PFSK-1 (cell line): ENCODE data around the gene SPNS1.

Experiments used
- FOXP2 ChIP-seq: optimal IDR thresholded peaks from 2 replicates; pipeline ENCODE3; 2011; ENCODE audit warnings: borderline replicate concordance, control low read depth, inconsistent platforms; ENCODE audit not compliant: insufficient read depth; ENCODE audit errors: extremely low read length, extremely low read depth
- POLR2AphosphoS5 ChIP-seq: IDR thresholded peaks from 2 replicates; pipeline ENCODE4 v1.6.1; 2012; ENCODE audit warnings: low read depth, mild to moderate bottlenecking, control low read depth, low read length, moderate library complexity
- REST ChIP-seq, 2 experiments: IDR thresholded peaks; 2 replicates each; pipeline versions ENCODE4 v1.6.1 to v1.8.0; 2011 to 2012; ENCODE audit warnings: low read depth in 2 of 2, low read length in 2 of 2, control low read depth in 1 of 2, inconsistent platforms in 1 of 2, mild to moderate bottlenecking in 1 of 2, moderate library complexity in 1 of 2; ENCODE audit not compliant: insufficient read depth in 1 of 2
- SIN3A ChIP-seq: IDR thresholded peaks from 2 replicates; pipeline ENCODE4 v1.6.1; 2012; ENCODE audit warnings: mild to moderate bottlenecking, low read length, moderate library complexity, borderline replicate concordance; ENCODE audit not compliant: insufficient read depth
- TAF1 ChIP-seq: IDR thresholded peaks from 2 replicates; pipeline ENCODE4 v1.6.1; 2012; ENCODE audit warnings: low read length, control low read depth, borderline replicate concordance; ENCODE audit not compliant: insufficient read depth

SPNS1 gene

GRCh38 chr16:28984619-28985135, 10.1 kb downstream of the SPNS1 start, which contains the start of gene LAT:
Gene LAT (plus strand): TSS chr16:28985052. CDS start chr16:28985418, 366 bp downstream.
- TF ChIP-seq POLR2AphosphoS5: no peak
- no peak for TF ChIP-seq REST (IDR thresholded peaks at IDR 0.05; ENCODE audit: insufficient read depth in 1 of 2, low read depth in 2 of 2, low read length in 2 of 2)
- no peak; the same call in 1 of the 2 replicates for TF ChIP-seq TAF1
- no peak for TF ChIP-seq FOXP2
- TF ChIP-seq SIN3A: no peak

- TF ChIP-seq FOXP2 (no peak), SIN3A (no peak), REST (IDR thresholded peaks at IDR 0.05; ENCODE audit: insufficient read depth in 1 of 2, low read depth in 2 of 2, low read length in 2 of 2) (no peak), TAF1 (no peak), POLR2AphosphoS5 (no peak)
Observed at GRCh38 chr16:28985211-28986041, 10.8 kb downstream of the SPNS1 start.

GRCh38 chr16:28986046-28986445, 11.5 kb downstream of the SPNS1 start:
- no peak for TF ChIP-seq FOXP2

GRCh38 chr16:28986492-28986891, 11.9 kb downstream of the SPNS1 start:
- no peak for TF ChIP-seq SIN3A
- no peak for TF ChIP-seq FOXP2
- no peak for TF ChIP-seq POLR2AphosphoS5
- no peak for TF ChIP-seq TAF1
- no peak for TF ChIP-seq REST (IDR thresholded peaks at IDR 0.05; ENCODE audit: insufficient read depth in 1 of 2, low read depth in 2 of 2, low read length in 2 of 2)

- TF ChIP-seq REST (IDR thresholded peaks at IDR 0.05; ENCODE audit: insufficient read depth in 1 of 2, low read depth in 2 of 2, low read length in 2 of 2) (no peak), FOXP2 (no peak), TAF1 (no peak), SIN3A (no peak), POLR2AphosphoS5 (no peak)
Observed at GRCh38 chr16:28987170-28987853, 12.7 kb downstream of the SPNS1 start.
